ENCODE data around the gene GRID1. TPM values are rescaled to one million over a fixed set of nuclear protein-coding genes. Genes with fewer than 3 reads are reported as not detected.

GRID1 gene
- total and polyA plus RNA-seq, 10 of the 15 experiments (the other 5 are each of a cell fraction or from before 2014, with no cell fraction given) = 0.04 to 0.62 (median 0.08) TPM; not detected in 5

GRCh38 chr10:86137561-86137960 lies 229.0 kb downstream of the GRID1 start:
- ChIA-PET CTCF (no interaction called here), RAD21 (ENCODE audit: unreplicated experiment) (no interaction called here), SMC1A (ENCODE audit: uncharacterized antibody, unreplicated experiment) (no interaction called here), POLR2A (no interaction called here)
- Histone ChIP-seq H2AFZ (ENCODE audit: control insufficient read depth, low read depth, low read length) (no peak overlapping the region), H3K4me3 (no peak overlapping the region), H3K36me3 (ENCODE audit: control insufficient read depth in 2 of 2, insufficient read depth in 2 of 2, low read length in 1 of 2) (no peaks in the 10 kb centered on the region), H3K27me3 (replicated peaks in 1 of 2; ENCODE audit: control insufficient read depth in 2 of 2, insufficient read depth in 2 of 2, low read length in 1 of 2) (no peaks in the 10 kb centered on the region; a peak in 1 of 4 replicates), H3K9ac (ENCODE audit: control insufficient read depth, insufficient read depth, low read length) (no peak overlapping the region), H4K20me1 (ENCODE audit: control insufficient read depth, insufficient read depth) (no peaks in the 10 kb centered on the region), H3K79me2 (ENCODE audit: control insufficient read depth, insufficient read depth, low read length) (no peaks in the 10 kb centered on the region), H3K27ac (ENCODE audit: control insufficient read depth, insufficient read depth) (no peak overlapping the region), H3K9me3 (replicated peaks; ENCODE audit: control insufficient read depth, insufficient read depth, low read length) (no peaks in the 10 kb centered on the region; the same call in 2 of the 3 replicates), H3K4me1 (ENCODE audit: control insufficient read depth, insufficient read depth, low read length) (no peaks in the 10 kb centered on the region), H3K4me2 (ENCODE audit: control insufficient read depth, insufficient read depth) (no peak overlapping the region)
- in situ Hi-C loops (cut with MboI) = no loop called here
- no peak for TF ChIP-seq RAD21 (IDR thresholded peaks at IDR 0.05; ENCODE audit: insufficient read depth, low read depth, low read length)
- no peak for TF ChIP-seq CREB1 (IDR thresholded peaks at IDR 0.05; ENCODE audit: low read depth)
- TF ChIP-seq TCF3 (IDR thresholded peaks at IDR 0.05; ENCODE audit: borderline replicate concordance, insufficient read depth, low read depth, low read length) = no peak
- TF ChIP-seq SIN3A (IDR thresholded peaks at IDR 0.05; ENCODE audit: low read depth, low read length) = no peak
- TF ChIP-seq TCF12 (IDR thresholded peaks at IDR 0.05; ENCODE audit: low read depth, low read length) = no peak
- no peak for TF ChIP-seq SMAD1 (IDR thresholded peaks at IDR 0.05; ENCODE audit: low read depth, partially characterized antibody)
- no peak for TF ChIP-seq GABPA (IDR thresholded peaks at IDR 0.05; ENCODE audit: low read depth)
- TF ChIP-seq TCF7 (IDR thresholded peaks at IDR 0.05; ENCODE audit: borderline replicate concordance) = no peak
- TF ChIP-seq ZBED1 (IDR thresholded peaks at IDR 0.05; ENCODE audit: borderline replicate concordance) = no peak
- no peak for TF ChIP-seq ZZZ3 (IDR thresholded peaks at IDR 0.05; ENCODE audit: control insufficient read depth, insufficient read length, low read depth)
- no peak for TF ChIP-seq SIX5 (IDR thresholded peaks at IDR 0.05; ENCODE audit: low read depth, low read length, severe bottlenecking)
- no peak for TF ChIP-seq NFXL1 (IDR thresholded peaks at IDR 0.05; ENCODE audit: borderline replicate concordance)
- no peak for TF ChIP-seq WRNIP1 (IDR thresholded peaks at IDR 0.05; ENCODE audit: borderline replicate concordance, low read depth, low read length)
- TF ChIP-seq NFYB (IDR thresholded peaks at IDR 0.05; ENCODE audit: insufficient read depth, low read depth, low read length) = no peak
- TF ChIP-seq SRF (IDR thresholded peaks at IDR 0.05; ENCODE audit: low read depth in 2 of 2, low read length in 2 of 2) = no peak
- no peak for TF ChIP-seq IKZF1 (conservative IDR thresholded peaks at IDR 0.05)
- TF ChIP-seq POU2F2 (IDR thresholded peaks at IDR 0.05; ENCODE audit: borderline replicate concordance, low read depth, low read length) = no peak
- ATAC-seq = no peak
- FAIRE-seq = no peak
- BruUV-seq (replicated peaks) = no TSS peak
- 38% methylated on average over 7 of the region's 7 CpGs for WGBS (ENCODE audit: insufficient coverage, insufficient replicate concordance, low lambda C conversion rate, missing lambda C conversion rate)
- DNase-seq (ENCODE audit: low read depth, low spot score) = no peak
- intact Hi-C loops (cut with micrococcal nuclease; ENCODE audit: unreplicated experiment) = no loop called here
